GM12874 (cell line): Measurements from ENCODE around the gene SCGB2A2.

Source experiments
- TF ChIP-seq, protein P1 (sequence below): IDR thresholded peaks from 2 replicates; pipeline ENCODE4 v1.5.1; 2011; ENCODE audit warnings: low read depth, mild to moderate bottlenecking, control low read depth, low read length, moderate library complexity; ENCODE audit not compliant: insufficient read depth

The SCGB2A2 gene

DNA sequence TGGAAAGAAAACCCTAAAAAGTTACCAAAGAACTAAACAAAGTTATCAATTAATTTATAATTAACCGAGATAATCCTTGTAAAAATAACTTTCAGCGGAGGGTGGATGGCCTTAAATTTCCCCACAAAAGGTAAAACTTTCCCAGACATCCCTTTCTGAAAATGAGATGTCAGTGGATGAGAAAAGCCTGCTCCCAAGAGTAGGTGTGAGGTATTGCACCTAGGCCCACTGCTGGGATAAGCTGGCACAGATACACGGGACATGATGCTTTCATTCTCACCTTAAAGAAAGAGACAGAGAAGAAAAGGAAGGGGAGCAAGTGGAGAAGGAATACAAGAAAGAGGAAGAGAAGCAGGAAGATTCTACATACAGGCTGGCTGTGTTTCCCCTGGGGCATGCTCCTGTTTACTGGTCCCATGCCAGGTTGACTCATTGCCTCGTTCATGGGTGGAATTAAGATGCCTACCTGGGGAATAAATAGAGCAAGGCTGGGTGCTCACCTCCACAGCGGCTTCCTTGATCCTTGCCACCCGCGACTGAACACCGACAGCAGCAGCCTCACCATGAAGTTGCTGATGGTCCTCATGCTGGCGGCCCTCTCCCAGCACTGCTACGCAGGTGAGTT is at the start of gene SCGB2A2:
Gene SCGB2A2 (plus strand): TSS at position 505 of the 625 bp plus-strand sequence. CDS start 59 bp downstream, at position 564.
- TF ChIP-seq, protein P1, sequence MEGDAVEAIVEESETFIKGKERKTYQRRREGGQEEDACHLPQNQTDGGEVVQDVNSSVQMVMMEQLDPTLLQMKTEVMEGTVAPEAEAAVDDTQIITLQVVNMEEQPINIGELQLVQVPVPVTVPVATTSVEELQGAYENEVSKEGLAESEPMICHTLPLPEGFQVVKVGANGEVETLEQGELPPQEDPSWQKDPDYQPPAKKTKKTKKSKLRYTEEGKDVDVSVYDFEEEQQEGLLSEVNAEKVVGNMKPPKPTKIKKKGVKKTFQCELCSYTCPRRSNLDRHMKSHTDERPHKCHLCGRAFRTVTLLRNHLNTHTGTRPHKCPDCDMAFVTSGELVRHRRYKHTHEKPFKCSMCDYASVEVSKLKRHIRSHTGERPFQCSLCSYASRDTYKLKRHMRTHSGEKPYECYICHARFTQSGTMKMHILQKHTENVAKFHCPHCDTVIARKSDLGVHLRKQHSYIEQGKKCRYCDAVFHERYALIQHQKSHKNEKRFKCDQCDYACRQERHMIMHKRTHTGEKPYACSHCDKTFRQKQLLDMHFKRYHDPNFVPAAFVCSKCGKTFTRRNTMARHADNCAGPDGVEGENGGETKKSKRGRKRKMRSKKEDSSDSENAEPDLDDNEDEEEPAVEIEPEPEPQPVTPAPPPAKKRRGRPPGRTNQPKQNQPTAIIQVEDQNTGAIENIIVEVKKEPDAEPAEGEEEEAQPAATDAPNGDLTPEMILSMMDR = peak; percentile 12; the same call in 1 of the 2 replicates

DNA sequence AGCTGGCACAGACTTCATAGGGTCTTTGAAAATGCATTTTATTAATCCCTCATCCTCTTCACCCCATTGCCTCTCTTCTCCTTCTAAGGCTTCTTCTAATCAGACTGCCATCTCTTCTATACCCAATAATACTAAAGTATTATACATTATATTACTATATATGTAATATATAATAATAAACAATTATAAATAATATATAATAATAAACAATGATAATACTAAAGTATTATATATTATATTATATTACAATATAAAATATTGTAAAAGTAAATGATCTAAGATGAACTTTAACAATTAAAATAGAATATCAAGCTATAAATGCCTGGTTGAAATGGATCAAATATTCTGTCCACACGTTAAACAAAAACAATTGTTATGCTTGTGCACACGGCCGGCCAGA is 48.5 kb upstream of the SCGB2A2 start:
- TF ChIP-seq, protein P1 = no peak

DNA sequence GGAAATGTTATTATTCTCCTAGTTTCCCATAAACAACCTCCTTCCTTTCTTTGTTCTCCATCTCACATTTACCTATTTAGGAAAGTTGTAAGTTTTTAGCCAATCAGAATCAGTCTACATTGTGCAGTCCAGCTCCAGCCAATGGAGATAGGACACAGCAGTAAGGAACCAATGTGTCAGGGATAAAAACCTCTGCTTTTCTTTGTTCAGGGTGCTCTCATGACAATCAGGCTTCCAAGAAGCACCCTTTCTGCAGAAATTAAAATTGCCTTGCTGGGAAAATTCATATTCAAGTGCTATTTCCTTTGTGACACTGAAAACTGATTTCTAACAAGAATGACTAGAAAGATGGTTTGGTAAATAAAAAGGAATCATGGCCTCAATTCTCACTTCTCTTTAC is 46.9 kb upstream of the SCGB2A2 start:
- TF ChIP-seq, protein P1 = no peak

DNA sequence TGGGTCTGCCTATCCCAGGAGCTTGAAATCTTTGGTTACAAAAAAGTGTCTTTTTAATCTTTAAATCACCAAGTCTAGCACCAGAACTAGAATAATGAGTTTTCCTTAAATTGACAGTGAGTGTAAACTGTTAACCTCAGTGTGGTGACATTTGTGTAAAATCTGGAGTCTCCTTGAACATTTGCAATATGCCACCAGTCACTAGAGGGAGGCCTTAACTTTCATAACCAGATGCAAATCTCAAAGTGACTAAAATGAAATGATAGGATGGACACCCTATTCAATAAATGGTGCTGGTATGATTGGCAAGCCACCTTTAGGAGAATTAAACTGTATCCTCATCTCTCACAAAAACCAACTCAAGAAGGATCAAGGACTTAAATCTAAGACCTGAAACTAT is 36.2 kb upstream of the SCGB2A2 start:
- TF ChIP-seq, protein P1 = no peak

DNA sequence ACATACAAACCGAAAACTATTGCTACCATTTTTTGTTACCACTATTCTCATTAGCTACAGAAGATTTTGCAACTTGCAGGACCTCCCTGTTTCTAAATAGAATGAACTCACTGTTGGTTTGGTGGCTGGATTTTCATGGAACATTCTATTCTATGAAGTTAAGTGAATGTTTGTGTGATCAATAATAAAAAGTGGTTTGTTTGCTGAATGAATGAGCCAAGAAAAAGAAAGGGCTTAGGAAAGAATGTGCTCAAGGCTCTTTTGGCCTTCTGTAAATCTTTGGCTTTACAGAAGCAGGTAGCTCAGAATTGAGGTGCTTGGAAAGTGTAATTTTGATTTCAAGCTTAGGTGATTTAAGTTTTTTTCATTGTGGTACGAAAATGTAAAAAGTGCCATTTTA is 33.8 kb upstream of the SCGB2A2 start:
- TF ChIP-seq, protein P1 = no peak

DNA sequence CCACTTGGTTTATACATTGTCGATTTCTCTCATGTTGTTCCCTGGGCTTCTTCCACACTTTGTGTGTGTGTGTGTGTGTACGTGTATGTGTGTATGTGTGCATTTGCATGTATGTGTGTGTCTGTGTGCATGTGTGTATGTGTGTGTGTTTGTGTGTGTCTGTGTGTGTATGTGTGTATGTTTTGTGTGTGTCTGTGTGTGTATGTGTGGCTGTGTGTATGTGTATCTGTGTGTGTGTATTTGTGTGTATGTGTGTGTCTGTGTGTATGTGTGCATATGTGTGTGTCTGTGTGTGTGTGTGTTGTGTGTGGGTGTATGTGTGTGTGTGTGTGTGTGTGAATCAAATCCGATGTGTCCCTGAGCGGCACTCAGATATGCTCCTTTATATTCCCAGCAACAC is 32.5 kb upstream of the SCGB2A2 start:
- TF ChIP-seq, protein P1 = no peak

DNA sequence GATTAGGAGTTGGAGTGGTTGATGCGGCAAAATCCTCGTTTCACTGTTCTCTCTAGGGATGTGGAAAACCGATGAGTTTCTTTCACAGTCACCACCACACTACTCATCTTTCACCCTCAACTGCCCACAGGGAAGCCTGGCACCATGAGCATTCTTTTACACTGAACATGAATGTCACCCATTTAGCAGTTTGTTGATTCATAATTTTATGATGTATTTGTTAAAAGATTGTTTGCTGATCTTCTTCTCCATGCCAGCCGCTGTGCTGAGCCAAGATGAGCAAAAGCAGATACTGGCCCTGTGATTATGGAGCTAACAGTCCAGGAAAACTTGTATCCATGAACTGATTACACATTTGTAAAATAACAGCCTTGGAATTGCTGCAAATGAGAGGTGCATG is 31.8 kb upstream of the SCGB2A2 start:
- TF ChIP-seq, protein P1 = no peak
